Measurements from ENCODE around the gene DIPK2B.

DNA sequence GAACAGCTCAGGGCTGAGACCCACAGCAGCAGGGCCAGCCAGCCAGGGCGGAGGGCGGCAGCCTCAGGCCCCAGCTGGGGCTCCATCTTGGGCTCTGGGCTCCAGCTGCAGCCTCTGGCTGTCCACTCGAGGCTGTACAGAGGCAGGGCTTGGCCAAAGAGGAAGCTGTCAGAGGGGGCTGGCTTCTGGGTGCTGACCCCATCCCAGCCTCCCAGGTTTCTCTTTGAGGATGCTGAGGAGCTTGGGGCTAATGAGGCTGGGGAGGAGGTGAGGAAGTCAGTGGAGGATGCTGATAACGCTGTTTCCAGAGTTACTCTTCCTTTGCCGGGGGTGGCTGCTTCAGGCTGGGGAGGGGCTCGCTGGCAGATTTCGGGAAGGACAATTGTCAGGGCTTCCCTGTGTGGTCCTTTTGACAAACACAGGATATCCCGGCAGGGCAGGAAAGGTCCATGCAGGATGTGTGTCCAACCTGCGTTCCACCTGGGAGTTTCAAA, at the start of gene DIPK2B:
- TF ChIP-seq, protein P1, sequence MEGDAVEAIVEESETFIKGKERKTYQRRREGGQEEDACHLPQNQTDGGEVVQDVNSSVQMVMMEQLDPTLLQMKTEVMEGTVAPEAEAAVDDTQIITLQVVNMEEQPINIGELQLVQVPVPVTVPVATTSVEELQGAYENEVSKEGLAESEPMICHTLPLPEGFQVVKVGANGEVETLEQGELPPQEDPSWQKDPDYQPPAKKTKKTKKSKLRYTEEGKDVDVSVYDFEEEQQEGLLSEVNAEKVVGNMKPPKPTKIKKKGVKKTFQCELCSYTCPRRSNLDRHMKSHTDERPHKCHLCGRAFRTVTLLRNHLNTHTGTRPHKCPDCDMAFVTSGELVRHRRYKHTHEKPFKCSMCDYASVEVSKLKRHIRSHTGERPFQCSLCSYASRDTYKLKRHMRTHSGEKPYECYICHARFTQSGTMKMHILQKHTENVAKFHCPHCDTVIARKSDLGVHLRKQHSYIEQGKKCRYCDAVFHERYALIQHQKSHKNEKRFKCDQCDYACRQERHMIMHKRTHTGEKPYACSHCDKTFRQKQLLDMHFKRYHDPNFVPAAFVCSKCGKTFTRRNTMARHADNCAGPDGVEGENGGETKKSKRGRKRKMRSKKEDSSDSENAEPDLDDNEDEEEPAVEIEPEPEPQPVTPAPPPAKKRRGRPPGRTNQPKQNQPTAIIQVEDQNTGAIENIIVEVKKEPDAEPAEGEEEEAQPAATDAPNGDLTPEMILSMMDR (IDR thresholded peaks at IDR 0.05): no peak
- TF ChIP-seq, protein P2, sequence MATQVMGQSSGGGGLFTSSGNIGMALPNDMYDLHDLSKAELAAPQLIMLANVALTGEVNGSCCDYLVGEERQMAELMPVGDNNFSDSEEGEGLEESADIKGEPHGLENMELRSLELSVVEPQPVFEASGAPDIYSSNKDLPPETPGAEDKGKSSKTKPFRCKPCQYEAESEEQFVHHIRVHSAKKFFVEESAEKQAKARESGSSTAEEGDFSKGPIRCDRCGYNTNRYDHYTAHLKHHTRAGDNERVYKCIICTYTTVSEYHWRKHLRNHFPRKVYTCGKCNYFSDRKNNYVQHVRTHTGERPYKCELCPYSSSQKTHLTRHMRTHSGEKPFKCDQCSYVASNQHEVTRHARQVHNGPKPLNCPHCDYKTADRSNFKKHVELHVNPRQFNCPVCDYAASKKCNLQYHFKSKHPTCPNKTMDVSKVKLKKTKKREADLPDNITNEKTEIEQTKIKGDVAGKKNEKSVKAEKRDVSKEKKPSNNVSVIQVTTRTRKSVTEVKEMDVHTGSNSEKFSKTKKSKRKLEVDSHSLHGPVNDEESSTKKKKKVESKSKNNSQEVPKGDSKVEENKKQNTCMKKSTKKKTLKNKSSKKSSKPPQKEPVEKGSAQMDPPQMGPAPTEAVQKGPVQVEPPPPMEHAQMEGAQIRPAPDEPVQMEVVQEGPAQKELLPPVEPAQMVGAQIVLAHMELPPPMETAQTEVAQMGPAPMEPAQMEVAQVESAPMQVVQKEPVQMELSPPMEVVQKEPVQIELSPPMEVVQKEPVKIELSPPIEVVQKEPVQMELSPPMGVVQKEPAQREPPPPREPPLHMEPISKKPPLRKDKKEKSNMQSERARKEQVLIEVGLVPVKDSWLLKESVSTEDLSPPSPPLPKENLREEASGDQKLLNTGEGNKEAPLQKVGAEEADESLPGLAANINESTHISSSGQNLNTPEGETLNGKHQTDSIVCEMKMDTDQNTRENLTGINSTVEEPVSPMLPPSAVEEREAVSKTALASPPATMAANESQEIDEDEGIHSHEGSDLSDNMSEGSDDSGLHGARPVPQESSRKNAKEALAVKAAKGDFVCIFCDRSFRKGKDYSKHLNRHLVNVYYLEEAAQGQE (IDR thresholded peaks at IDR 0.05; ENCODE audit: insufficient read depth in 1 of 2, low read depth in 2 of 2, low read length in 1 of 2): no peak
- TF ChIP-seq POLR2AphosphoS5 (IDR thresholded peaks at IDR 0.05; ENCODE audit: low read depth, low read length): no peak
